Body of pancreas (tissue), 4 donors: ENCODE results near the gene RAPGEF5.

Experiments used
- POLR2A ChIP-seq, 3 donors: fragments of 450-650 bp; IDR thresholded peaks; one replicate each; pipeline ENCODE4 v1.6.1; 2016; ENCODE audit warnings: antibody characterized with exemption in 3 of 3, mild to moderate bottlenecking in 2 of 3
- TF ChIP-seq, protein P1 (sequence below), 7 experiments: fragments of 450-650 bp in 4 of 7; fragments of 200-600 bp in 3 of 7; sonication (generic) in 3 of 7; IDR thresholded peaks; one replicate each; pipeline ENCODE4 v1.5.1; 2016 to 2019; ENCODE audit warnings: antibody characterized with exemption in 7 of 7

DNA sequence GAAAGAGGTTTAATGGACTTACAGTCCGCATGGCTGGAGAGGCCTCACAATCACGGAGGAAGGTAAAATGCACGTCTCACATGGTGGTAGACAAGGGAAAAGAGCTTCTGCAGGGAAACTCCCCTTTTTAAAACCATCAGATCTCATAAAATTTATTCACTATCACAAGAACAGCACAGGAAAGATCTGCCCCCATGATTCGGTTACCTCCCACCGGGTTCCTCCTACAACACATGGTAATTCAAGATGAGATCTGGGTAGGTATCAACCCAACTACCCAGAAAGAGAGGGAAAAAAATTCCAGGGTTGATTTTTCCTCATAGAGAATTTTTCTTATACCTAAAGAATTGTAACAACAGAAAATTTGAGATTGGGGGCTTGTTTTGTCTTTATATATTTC lies 13.9 kb downstream of the RAPGEF5 start:
- TF ChIP-seq, protein P1, sequence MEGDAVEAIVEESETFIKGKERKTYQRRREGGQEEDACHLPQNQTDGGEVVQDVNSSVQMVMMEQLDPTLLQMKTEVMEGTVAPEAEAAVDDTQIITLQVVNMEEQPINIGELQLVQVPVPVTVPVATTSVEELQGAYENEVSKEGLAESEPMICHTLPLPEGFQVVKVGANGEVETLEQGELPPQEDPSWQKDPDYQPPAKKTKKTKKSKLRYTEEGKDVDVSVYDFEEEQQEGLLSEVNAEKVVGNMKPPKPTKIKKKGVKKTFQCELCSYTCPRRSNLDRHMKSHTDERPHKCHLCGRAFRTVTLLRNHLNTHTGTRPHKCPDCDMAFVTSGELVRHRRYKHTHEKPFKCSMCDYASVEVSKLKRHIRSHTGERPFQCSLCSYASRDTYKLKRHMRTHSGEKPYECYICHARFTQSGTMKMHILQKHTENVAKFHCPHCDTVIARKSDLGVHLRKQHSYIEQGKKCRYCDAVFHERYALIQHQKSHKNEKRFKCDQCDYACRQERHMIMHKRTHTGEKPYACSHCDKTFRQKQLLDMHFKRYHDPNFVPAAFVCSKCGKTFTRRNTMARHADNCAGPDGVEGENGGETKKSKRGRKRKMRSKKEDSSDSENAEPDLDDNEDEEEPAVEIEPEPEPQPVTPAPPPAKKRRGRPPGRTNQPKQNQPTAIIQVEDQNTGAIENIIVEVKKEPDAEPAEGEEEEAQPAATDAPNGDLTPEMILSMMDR (IDR thresholded peaks at IDR 0.05) = no peak
- no peak for TF ChIP-seq POLR2A (IDR thresholded peaks at IDR 0.05)
